HCT116 (cell line): ENCODE data around the gene SOBP. TPM values are rescaled to one million over a fixed set of nuclear protein-coding genes. Genes with fewer than 3 reads are reported as not detected.

ENCODE experiments used
- ATAC-seq: fragments of 200-7000 bp; cut with Tn5 transposase; 2 replicates; pipeline ENCODE4 v1.9.1; 2020; ENCODE audit warnings: mild to moderate bottlenecking, moderate library complexity
- BruUV-seq: library from RNA; stranded (reverse); fragments of 400-500 nt; replicated peaks from 2 replicates; lab custom pipeline; 2021; lab: Mats Ljungman, UMichigan
- CTCF ChIA-PET: fragments of 300-600 bp; sonication (Branson Sonifier 250); formaldehyde crosslinking; loops from one replicate; lab custom pipeline; 2021; ENCODE audit warnings: antibody characterized with exemption; lab: Charles Lee
- POLR2A ChIA-PET: fragments of 300-600, 350-600 bp; sonication (Branson Sonifier 250); formaldehyde crosslinking; loops from one replicate; lab custom pipeline; 2021; ENCODE audit warnings: antibody characterized with exemption; lab: Charles Lee
- RAD21 ChIA-PET, 2 experiments: fragments of 300-600 bp; sonication (Branson Sonifier 250); formaldehyde crosslinking; loops; one replicate each; lab custom pipeline; 2023; ENCODE audit warnings: low total read pairs in 2 of 2; ENCODE audit not compliant: uncharacterized antibody in 2 of 2, unreplicated experiment in 2 of 2, low non-redundant PET in 1 of 2; lab: Charles Lee
- DNase-seq: peaks from one replicate; pipeline ENCODE4 v3.0.0-alpha.2; 2010; ENCODE audit warnings: low read depth, low spot score
- H2AFZ ChIP-seq: fragments of 200-600 bp; shearing (Covaris generic), sonication (generic); 2 replicates; pipeline ENCODE4 v1.6.1; 2017; ENCODE audit warnings: low read depth, mixed run types, mixed read lengths, antibody characterized with exemption, low read length; ENCODE audit not compliant: poor library complexity, severe bottlenecking
- H3K27ac ChIP-seq: 2 replicates; pipeline ENCODE4 v1.5.1; 2012; ENCODE audit warnings: low read depth, low read length
- H3K27me3 ChIP-seq: fragments of 200-600 bp; sonication (generic); 2 replicates; pipeline ENCODE4 v1.6.1; 2016; ENCODE audit warnings: mixed run types, low read length, mixed read lengths; ENCODE audit not compliant: insufficient read depth
- H3K36me3 ChIP-seq, 2 experiments: fragments of 200-500 bp in 1 of 2; fragments of 200-600 bp in 1 of 2; sonication (Bioruptor generic) in 1 of 2; sonication (generic) in 1 of 2; 2 replicates each; pipeline versions ENCODE4 v1.5.1 to v1.6.1; 2014 to 2016; ENCODE audit warnings: low read length in 2 of 2, inconsistent platforms in 1 of 2, mixed read lengths in 1 of 2, mixed run types in 1 of 2; ENCODE audit not compliant: insufficient read depth in 2 of 2, control insufficient read depth in 1 of 2
- H3K4me1 ChIP-seq, 2 experiments: fragments of 200-600 bp in 1 of 2; sonication (generic) in 1 of 2; 2 replicates each; pipeline versions ENCODE4 v1.5.1 to v1.6.1; 2012 to 2017; ENCODE audit warnings: low read length in 2 of 2, inconsistent platforms in 1 of 2, mild to moderate bottlenecking in 1 of 2, mixed read lengths in 1 of 2, mixed run types in 1 of 2, moderate library complexity in 1 of 2; ENCODE audit not compliant: insufficient read depth in 2 of 2, control insufficient read depth in 1 of 2
- H3K4me2 ChIP-seq: fragments of 200-600 bp; sonication (generic); 2 replicates; pipeline ENCODE4 v1.6.1; 2017; ENCODE audit warnings: mixed run types, low read length, mixed read lengths
- H3K4me3 ChIP-seq, 2 experiments: fragments of 200-600 bp in 1 of 2; sonication (generic) in 1 of 2; replicated peaks in 1 of 2; 2 replicates each; pipeline ENCODE4 v1.5.1; 2011 to 2016; ENCODE audit warnings: low read length in 2 of 2, control low read depth in 1 of 2, low read depth in 1 of 2, mild to moderate bottlenecking in 1 of 2, mixed read lengths in 1 of 2, mixed run types in 1 of 2
- H3K79me2 ChIP-seq: fragments of 200-600 bp; sonication (generic); 2 replicates; pipeline ENCODE4 v1.6.1; 2017; ENCODE audit warnings: mild to moderate bottlenecking, mixed run types, low read length, moderate library complexity, mixed read lengths; ENCODE audit not compliant: insufficient read depth
- H3K9ac ChIP-seq: fragments of 200-600 bp; sonication (generic); 2 replicates; pipeline ENCODE4 v1.6.1; 2016; ENCODE audit warnings: low read length, mixed read lengths
- H3K9me2 ChIP-seq: fragments of 200-600 bp; sonication (generic), shearing (Covaris generic); 2 replicates; pipeline ENCODE4 v1.6.1; 2017; ENCODE audit warnings: mixed run types, mild to moderate bottlenecking, moderate library complexity; ENCODE audit not compliant: insufficient read depth
- H3K9me3 ChIP-seq, 2 experiments: fragments of 200-500 bp in 1 of 2; fragments of 200-600 bp in 1 of 2; sonication (Bioruptor generic) in 1 of 2; sonication (generic) in 1 of 2; 2 replicates each; pipeline ENCODE4 v1.6.1; 2014 to 2017; ENCODE audit warnings: low read length in 2 of 2, mixed read lengths in 2 of 2, inconsistent platforms in 1 of 2, low read depth in 1 of 2, mild to moderate bottlenecking in 1 of 2, mixed run types in 1 of 2, moderate library complexity in 1 of 2; ENCODE audit not compliant: control insufficient read depth in 1 of 2, insufficient read depth in 1 of 2
- H4K20me1 ChIP-seq: fragments of 200-600 bp; sonication (generic), shearing (Covaris generic); 2 replicates; pipeline ENCODE4 v1.6.1; 2017; ENCODE audit warnings: mixed run types, mild to moderate bottlenecking, moderate library complexity; ENCODE audit not compliant: insufficient read depth
- ATF3 ChIP-seq: IDR thresholded peaks from 2 replicates; pipeline ENCODE4 v1.6.1; 2012
- CEBPB ChIP-seq: IDR thresholded peaks from 2 replicates; pipeline ENCODE4 v1.6.1; 2012; ENCODE audit warnings: low read depth
- CTCF ChIP-seq, 3 experiments: fragments of 200-600 bp in 1 of 3; sonication (generic) in 1 of 3; IDR thresholded peaks in 2 of 3; conservative IDR thresholded peaks in 1 of 3; 2 replicates each; pipeline ENCODE4 v1.5.1; 2012 to 2017; ENCODE audit warnings: low read depth in 2 of 3, low read length in 2 of 3, antibody characterized with exemption in 1 of 3, borderline replicate concordance in 1 of 3, control low read depth in 1 of 3, mild to moderate bottlenecking in 1 of 3, mixed read lengths in 1 of 3, mixed run types in 1 of 3, moderate library complexity in 1 of 3; ENCODE audit not compliant: insufficient read depth in 1 of 3
- EGR1 ChIP-seq: IDR thresholded peaks from 2 replicates; pipeline ENCODE4 v1.6.1; 2012; ENCODE audit warnings: low read depth
- ELF1 ChIP-seq: IDR thresholded peaks from 2 replicates; pipeline ENCODE4 v1.6.1; 2012; ENCODE audit warnings: low read depth, borderline replicate concordance
- EZH2 ChIP-seq: fragments of 200-600 bp; sonication (generic); IDR thresholded peaks from 2 replicates; pipeline ENCODE4 v1.6.1; 2017; ENCODE audit warnings: antibody characterized with exemption, mixed run types
- JUND ChIP-seq: IDR thresholded peaks from 2 replicates; pipeline ENCODE4 v1.6.1; 2012
- POLR2A ChIP-seq: IDR thresholded peaks from 2 replicates; pipeline ENCODE4 v1.7.0; 2011; ENCODE audit warnings: borderline replicate concordance; ENCODE audit not compliant: insufficient read depth, insufficient read length; ENCODE audit errors: extremely low read depth
- RAD21 ChIP-seq: IDR thresholded peaks from 2 replicates; pipeline ENCODE4 v1.6.1; 2012; ENCODE audit warnings: low read depth, mild to moderate bottlenecking
- SIN3A ChIP-seq: IDR thresholded peaks from 2 replicates; pipeline ENCODE4 v1.6.1; 2012; ENCODE audit warnings: low read depth
- SP1 ChIP-seq: IDR thresholded peaks from 2 replicates; pipeline ENCODE4 v1.6.1; 2012; ENCODE audit warnings: low read depth
- intact Hi-C: fragments of 100-400 bp; cut with micrococcal nuclease; formaldehyde crosslinking; loops from 2 replicates; pipeline ENCODE4 v1.10.0; 2022
- total RNA-seq: library from RNA; stranded (reverse); gene quantifications from one replicate; pipeline ENCODE4 v1.2.1, GENCODE V29; 2021; ENCODE audit not compliant: unreplicated experiment

SOBP gene
- total RNA-seq, 1 experiment from 2014 or later = 2.6 TPM

GRCh38 chr6:107598091-107598490 is 108.2 kb downstream of the SOBP start:
- H3K4me1 ChIP-seq = peaks cover 11 to 20% of the 10 kb centered on the region in 2 experiments
- no peak for DNase-seq
- no peaks in the 10 kb centered on the region for H3K9me3 ChIP-seq
- ChIA-PET RAD21 (no interaction called here), POLR2A (no interaction called here), CTCF (no interaction called here)
- H3K27me3 ChIP-seq = no peaks in the 10 kb centered on the region
- no TSS peak for BruUV-seq
- H3K4me2 ChIP-seq = no peak overlapping the region
- no peaks in the 10 kb centered on the region for H3K9me2 ChIP-seq
- no peak overlapping the region for H3K9ac ChIP-seq
- ATAC-seq = no peak
- H2AFZ ChIP-seq = no peak overlapping the region
- no peaks in the 10 kb centered on the region for H3K79me2 ChIP-seq
- TF ChIP-seq SP1 (no peak), EZH2 (no peak), ATF3 (no peak), POLR2A (no peak), SIN3A (no peak), EGR1 (no peak), RAD21 (no peak), CTCF (IDR thresholded peaks at IDR 0.05 in 2 of 3, conservative IDR thresholded peaks at IDR 0.05 in 1 of 3; ENCODE audit: borderline replicate concordance in 1 of 3, insufficient read depth in 1 of 3, low read depth in 2 of 3, low read length in 2 of 3) (no peak), ELF1 (no peak), JUND (no peak)
- no peak overlapping the region for H3K27ac ChIP-seq
- intact Hi-C loops = no loop called here
- no peaks in the 10 kb centered on the region for H3K36me3 ChIP-seq
- H4K20me1 ChIP-seq = no peaks in the 10 kb centered on the region
- H3K4me3 ChIP-seq = no peak overlapping the region

GRCh38 chr6:107599043-107599442 is 109.1 kb downstream of the SOBP start:
- Histone ChIP-seq H3K9me2 (no peaks in the 10 kb centered on the region), H3K9me3 (no peaks in the 10 kb centered on the region), H3K27ac (no peak overlapping the region), H4K20me1 (no peaks in the 10 kb centered on the region), H3K9ac (no peak overlapping the region), H3K4me3 (no peak overlapping the region), H3K27me3 (no peaks in the 10 kb centered on the region), H3K36me3 (no peaks in the 10 kb centered on the region), H3K4me1 (peaks cover 11 to 20% of the 10 kb centered on the region in 2 experiments), H3K4me2 (no peak overlapping the region), H2AFZ (no peak overlapping the region), H3K79me2 (no peaks in the 10 kb centered on the region)
- intact Hi-C loops = no loop called here
- TF ChIP-seq CEBPB = no peak
- no peak for TF ChIP-seq EGR1
- BruUV-seq = no TSS peak
- CTCF ChIA-PET = no interaction called here
- ATAC-seq (no peak), DNase-seq (no peak)
- RAD21 ChIA-PET = no interaction called here
- POLR2A ChIA-PET = no interaction called here
